ENCODE results near the gene UBE2M. TPM values are rescaled to one million over a fixed set of nuclear protein-coding genes. Genes with fewer than 3 reads are reported as not detected.

UBE2M gene
- total RNA-seq, 4 donors from 2014 or later: 16.3 to 31.8 (median 20.6) TPM

DNA sequence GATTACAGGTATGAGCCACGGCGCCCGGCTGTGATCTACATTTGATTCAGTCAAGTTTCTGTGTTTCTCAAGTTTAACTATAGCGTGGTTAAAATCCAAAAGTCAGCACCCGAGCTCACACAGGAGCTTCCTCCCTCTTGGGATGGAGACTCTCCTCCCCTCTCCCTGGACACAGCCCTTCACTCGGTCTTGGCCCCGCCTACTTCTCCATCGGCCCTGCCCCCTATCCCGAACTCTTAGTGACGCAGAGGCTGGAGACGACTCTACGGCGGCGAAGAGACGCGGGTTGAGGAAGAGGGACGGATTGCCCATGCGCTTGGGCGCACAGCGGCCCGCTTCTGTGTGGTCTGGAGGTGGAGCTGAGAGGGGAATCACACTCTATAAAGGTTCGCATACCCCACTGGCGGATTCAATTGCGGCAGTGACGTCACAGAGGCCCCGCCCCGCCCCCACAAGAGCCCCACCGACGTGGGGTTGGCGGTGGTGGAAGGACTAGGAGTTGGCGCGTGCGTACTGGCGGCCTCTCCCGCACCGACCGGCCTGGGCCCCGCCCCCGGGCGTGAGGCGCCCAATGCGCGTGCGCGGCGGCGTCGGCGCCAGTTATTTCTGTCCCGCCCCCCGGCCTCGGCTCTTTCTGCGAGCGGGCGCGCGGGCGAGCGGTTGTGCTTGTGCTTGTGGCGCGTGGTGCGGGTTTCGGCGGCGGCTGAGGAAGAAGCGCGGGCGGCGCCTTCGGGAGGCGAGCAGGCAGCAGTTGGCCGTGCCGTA lies 14.4 kb downstream of the UBE2M start, which contains the start of gene TRIM28:
TRIM28 (plus strand) TSS at position 239 of the 765 bp plus-strand sequence. CDS start 694 bp downstream, outside the sequence.
- TF ChIP-seq, protein P1, sequence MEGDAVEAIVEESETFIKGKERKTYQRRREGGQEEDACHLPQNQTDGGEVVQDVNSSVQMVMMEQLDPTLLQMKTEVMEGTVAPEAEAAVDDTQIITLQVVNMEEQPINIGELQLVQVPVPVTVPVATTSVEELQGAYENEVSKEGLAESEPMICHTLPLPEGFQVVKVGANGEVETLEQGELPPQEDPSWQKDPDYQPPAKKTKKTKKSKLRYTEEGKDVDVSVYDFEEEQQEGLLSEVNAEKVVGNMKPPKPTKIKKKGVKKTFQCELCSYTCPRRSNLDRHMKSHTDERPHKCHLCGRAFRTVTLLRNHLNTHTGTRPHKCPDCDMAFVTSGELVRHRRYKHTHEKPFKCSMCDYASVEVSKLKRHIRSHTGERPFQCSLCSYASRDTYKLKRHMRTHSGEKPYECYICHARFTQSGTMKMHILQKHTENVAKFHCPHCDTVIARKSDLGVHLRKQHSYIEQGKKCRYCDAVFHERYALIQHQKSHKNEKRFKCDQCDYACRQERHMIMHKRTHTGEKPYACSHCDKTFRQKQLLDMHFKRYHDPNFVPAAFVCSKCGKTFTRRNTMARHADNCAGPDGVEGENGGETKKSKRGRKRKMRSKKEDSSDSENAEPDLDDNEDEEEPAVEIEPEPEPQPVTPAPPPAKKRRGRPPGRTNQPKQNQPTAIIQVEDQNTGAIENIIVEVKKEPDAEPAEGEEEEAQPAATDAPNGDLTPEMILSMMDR (IDR thresholded peaks at IDR 0.05; ENCODE audit: low read depth): no peak

- TF ChIP-seq, protein P1 (IDR thresholded peaks at IDR 0.05; ENCODE audit: low read depth): no peak
Measured at GRCh38 chr19:58538257-58539168, 19.9 kb downstream of the UBE2M start.

- TF ChIP-seq, protein P1 (IDR thresholded peaks at IDR 0.05; ENCODE audit: low read depth): no peak
Measured at GRCh38 chr19:58536852-58537798, 21.3 kb downstream of the UBE2M start.

GRCh38 chr19:58535857-58536256 lies 22.6 kb downstream of the UBE2M start:
- TF ChIP-seq, protein P1 (IDR thresholded peaks at IDR 0.05; ENCODE audit: low read depth): no peak

DNA sequence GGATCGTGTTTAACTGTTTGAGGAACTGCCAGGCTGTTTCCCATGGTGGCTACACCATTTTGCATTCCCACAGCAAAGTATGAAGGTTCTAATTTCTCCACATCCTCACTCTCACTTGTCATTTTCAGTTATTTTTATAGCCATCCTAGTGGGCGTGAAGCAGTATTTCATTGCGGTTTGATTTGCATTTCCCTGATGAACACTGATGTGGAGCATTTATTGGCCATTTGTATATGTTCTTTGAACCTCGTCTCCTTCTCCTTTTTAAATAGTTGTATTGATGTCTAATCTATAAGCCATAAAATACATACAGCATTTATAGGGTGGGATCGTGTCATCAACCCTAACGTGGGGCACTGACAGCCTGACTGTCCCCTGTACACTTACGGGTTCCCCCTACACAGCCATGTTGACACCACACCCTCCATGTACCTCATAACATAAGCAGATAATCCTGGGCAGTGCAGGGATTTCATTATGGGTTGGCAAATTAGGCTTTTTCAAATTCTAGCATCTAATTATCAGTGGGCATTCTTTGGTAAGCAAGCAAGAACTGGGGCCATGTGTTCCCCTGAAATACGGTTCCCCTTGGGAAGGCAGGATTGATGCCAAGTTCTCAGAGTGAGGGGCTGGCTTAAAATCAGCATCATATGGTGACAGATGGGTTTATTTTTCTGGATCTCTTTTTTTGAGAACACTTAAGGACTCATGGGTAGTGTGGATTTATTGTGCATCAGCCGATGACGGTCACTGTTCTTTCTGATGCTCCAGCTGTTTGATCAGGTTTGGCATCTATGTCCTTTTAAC lies 27.2 kb downstream of the UBE2M start:
- TF ChIP-seq, protein P1 (IDR thresholded peaks at IDR 0.05; ENCODE audit: low read depth): no peak

- TF ChIP-seq, protein P1 (IDR thresholded peaks at IDR 0.05; ENCODE audit: low read depth): no peak
Measured at GRCh38 chr19:58529405-58529804, 29.0 kb downstream of the UBE2M start.
